GM18868 (cell line): ENCODE data around the gene PMS2.
"Not testable (repeated sequence)": the region's sequence is repeated elsewhere in the genome, so short reads cannot be mapped to it uniquely, and the experiment has no call there.

Experiments
- ATAC-seq: cut with Tn5 transposase; IDR thresholded peaks from one replicate; pipeline ENCODE4 v1.9.1; 2021; ENCODE audit warnings: mild to moderate bottlenecking, moderate library complexity; ENCODE audit not compliant: unreplicated experiment

PMS2 gene

DNA sequence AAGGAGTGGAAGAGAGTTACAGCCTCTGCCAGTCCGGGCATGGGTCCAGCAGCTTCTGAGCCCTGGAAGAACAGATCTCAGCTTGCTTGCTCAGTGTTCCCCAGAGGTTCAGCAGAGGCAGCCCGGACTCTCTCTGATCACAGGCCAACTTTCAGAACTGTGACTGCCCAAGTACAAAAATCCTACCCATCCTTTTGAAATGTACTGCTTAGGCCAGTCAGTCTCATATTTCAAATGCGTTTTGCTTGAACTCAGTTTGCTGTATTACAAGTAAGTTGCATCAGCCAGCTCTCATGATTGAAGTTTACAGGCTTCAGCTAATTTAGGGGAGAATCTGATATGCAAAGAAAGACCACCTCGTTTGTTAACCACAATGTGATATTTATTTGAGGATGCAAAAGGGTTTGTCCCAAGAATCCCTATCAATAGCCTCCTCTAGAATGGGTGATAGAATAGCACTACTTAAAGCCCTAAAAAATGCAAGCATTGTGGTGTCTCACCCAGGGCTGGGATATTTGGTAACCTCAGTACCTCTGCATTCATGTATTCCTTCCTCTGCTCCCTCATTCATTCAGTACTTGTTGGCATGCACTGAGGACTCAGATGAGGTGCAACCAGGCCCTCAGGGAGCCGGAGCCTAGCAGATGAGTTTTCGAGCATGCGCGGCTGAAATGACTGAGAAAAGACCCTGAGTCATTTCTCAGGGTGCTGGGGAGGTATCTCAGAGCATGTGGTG is 7.2 kb upstream of the PMS2 start:
- no peak for ATAC-seq

DNA sequence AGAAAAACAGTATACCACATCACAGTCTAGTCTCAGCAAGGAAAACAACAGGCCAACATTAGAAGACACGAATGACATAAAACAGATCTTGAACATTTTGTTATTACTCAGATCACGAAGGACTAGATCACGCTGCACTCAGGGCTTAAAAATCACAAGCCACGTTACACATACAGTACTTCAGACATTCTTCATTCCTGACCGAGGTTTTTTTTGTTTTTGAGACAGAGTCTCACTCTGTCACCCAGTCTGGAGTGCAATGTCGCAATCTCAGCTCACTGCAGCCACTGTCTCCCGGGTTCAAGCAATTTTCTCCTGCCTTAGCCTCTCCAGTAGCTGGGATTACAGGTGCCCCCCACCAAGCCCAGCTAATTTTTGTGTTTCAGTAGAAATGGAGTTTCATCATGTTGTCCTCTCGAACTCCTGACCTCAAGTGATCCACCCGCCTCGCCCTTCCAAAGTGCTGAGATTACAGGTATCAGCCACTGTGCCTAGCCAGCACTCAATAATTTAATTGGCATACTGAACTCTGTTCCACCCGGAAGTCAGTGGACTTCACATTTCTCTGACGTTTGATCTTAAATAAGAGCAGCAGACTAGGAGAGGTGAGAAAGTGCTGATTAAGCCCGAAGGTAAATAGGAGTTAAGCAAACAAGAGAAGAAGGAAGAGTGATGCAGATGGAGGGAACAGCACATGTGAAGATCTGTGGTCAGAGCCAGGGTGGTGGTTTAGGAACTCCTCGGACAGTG is 3.7 kb upstream of the PMS2 start:
- ATAC-seq, result no peak

DNA sequence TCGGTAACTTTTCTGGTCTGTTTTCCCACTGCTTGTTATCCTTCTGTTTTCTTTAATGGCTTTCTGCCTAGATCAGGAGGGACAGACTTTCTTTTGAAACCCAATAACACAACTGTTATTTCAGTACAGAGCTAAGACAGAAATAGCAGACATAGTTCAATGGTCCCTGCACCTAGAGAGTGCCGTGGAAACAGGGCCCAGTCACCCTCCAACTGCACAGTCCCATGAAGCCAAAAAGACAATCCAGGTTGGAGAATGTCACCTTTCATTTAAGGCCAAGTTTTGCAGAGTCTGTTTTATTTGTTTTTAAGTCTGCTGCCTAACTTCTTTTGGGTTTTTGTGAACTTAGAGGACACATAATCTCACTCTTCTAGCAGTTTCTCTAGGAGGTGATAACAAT is 2.7 kb upstream of the PMS2 start:
- no peak for ATAC-seq

DNA sequence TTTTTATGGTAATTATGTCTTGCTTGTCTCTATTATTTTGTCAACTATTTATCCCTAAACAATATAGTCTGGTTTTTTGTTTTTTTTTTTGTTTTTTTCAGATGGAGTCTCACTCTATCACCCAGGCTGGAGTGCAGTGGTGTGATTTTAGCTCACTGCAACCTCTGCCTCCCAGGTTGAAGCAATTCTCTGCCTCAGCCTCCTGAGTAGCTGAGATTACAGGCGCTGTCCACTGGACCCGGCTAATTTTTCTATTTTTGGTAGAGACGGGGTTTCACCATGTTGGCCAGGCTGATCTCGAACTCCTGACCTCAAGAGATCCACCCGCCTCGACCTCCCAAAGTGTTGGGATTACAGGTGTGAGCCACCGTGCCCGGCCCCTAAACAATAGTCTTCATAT is 1.5 kb upstream of the PMS2 start:
- ATAC-seq, result not testable (repeated sequence)

DNA sequence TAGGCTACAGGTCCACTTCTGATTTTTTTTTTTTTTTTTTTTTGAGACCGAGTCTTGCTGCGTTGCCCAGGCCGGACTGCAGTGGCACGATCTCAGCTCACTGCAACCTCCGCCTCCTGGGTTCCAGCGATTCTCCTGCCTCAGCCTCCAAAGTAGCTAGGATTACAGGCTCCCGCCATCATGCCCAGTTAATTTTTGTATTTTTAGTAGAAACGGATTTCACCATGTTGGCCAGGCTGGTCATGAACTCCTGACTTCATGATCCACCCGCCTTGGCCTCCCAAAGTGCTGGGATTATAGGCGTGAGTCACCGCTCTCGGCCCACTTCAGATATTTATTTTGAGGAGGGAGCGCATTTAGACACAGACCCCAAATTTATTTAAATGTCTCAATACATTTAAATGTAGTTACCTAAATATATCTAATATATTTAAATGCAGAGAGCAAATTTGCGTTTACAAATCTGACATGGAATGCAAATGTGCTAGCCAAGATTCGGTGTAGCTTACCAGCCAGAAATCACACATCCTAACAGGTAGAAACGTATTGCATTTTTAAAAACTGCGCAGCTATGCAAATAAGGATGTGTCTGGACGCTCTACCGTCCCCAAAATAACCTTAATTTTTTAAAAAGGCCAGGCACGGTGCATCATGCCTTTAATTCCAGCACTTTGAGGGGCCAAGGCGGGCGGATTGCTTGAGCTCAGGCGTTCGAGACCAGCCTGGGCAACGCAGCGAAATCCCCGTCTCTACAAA is 836 bp downstream of the PMS2 start:
- not testable (repeated sequence) for ATAC-seq

DNA sequence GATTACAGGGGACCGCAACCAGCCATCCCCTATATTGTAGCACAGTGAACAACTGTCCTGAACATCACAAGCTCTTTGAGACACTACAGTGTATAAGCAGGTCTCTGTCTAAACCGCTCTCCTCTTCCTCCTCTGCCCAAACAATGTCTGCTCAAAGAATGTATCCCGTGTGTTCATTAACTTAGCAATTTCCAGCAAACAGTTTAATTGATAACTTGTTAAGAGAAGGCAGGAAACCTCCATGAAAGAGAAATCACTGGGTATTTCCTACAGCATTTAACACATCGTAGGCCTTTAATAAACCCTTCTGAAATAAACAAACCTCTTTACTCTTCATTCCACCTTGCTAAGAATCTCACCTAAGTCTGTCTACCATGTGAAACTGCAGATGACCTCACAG is 1.5 kb downstream of the PMS2 start:
- ATAC-seq, result no peak

DNA sequence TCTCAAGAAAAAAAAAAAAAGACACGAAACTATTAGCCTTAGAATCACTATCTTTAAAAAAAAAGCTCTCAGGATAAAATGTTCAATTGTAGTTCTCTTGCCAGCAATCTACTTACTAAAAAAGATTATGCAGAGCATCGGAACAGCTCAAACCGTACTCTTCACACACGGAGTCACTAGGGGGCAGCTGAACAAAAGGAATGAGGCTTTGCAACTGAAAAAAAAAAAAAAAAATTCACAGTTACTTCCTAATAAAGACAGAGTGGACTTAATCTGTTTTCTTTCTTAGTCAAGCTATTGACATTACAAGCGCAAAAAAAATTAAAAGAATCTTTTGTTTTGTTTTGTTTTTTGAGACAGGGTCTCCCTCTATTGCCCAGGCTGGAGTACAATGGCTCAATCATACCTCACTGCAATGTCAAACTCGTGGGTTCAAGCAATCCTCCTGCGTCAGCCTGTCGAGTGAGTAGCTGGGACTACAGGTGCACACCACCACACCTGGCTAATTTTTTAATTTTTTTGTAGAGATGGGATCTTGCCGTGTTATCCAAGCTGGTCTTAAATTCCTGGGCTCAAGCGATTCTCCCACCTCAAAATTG is 11.5 kb downstream of the PMS2 start:
- no peak for ATAC-seq

DNA sequence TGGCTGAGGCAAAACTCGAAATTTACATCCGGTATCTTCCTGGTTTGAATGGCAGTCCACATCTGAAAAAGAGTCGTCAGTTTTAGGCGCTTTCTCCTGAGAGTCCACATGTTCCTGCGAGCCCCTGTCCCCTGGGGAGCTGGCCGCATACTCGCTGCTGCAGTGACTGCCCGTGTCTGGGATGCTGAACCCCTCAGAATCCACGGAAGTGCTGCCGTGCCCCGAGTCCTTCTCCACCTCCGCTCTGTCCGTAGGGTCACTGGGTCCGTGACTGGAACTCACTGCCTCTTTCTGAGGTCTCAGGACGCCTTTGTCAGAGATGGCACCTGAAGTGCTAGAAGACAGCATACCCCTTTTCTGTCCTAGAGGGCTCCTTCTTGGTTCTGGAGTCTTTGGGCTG is 21.8 kb downstream of the PMS2 start:
- not testable (repeated sequence) for ATAC-seq

DNA sequence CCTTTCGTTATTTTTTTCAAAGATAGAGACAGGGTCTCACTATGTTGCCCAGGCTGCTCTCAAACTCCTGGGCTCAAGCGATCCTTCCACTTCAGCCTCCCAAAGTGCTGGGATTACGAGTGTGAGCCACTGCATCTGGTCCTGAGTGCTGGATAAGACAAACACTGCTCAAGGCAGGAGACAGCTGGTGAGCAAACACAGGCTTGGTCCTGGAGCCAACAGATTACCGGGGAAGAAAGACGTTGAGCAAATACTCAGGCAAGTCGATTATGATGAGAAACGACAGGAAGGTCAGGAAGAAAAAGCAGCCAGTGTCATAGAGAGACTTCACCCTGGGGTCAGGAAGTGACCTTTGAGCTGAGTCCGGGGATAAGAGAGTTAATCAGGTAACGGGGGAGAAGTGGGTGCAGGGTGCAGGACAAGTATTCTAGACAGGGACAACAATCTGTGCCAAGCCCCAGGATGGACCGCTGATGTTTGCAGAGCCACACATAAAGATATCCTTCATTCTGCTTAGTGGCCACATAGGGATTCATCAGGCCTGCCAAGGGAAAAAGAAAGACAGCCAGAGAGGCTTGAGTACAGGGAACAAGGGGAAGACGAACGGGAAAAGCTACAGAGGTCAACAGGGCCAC is 29.1 kb downstream of the PMS2 start:
- ATAC-seq, result not testable (repeated sequence)

DNA sequence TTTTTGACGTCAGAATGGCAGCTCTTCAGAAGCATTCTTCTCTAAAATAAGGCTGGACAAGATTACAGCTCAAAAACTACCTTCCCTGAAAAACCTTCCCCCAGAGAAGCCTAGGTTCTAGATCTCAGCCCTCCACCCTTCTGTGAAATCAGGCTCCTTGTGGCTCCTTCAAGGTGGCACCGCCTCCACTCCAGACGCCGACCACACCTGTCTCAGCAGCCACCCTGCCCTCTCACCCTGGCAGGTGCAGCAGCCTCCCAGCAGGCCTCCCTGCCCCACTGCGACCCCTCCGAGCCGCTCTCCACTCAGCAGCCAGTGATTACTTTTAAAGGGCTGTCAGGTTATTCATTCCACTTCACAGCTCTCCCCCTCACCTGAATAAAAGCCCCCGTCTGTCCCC is 35.3 kb downstream of the PMS2 start:
- ATAC-seq, result not testable (repeated sequence)

DNA sequence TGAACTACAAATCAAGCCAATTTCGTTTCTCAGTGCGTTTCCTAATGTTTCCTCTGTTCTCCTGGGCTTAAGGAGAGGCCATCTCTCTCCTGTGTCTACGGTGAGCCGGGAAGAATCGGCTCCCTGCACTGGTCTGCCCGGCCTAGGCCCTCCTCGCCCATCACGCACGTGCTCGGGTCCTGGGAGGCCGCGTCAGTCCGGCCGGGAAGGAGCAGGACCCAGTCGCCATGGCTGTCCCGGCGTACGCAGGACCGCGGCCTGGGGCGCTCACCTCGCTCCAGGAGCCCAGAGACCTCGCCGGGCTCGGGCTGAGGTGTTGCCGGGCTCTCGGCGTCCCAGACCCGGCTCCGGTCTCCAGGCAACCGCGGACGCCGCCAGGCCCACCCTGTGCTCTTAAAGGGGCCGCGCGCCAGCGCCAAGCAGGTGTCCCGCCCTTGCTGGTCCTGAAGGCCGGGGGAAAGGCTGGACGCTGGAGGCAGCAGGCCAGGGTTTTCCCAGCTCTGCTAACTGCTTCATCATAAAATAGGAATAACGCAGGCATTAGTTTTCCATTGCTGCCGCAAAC is 38.4 kb downstream of the PMS2 start, which contains the start of gene RSPH10B:
TSS of gene RSPH10B (minus strand) at position 343 of the 565 bp plus-strand sequence. CDS start 3,573 bp downstream, outside the sequence.
- not testable (repeated sequence) for ATAC-seq

DNA sequence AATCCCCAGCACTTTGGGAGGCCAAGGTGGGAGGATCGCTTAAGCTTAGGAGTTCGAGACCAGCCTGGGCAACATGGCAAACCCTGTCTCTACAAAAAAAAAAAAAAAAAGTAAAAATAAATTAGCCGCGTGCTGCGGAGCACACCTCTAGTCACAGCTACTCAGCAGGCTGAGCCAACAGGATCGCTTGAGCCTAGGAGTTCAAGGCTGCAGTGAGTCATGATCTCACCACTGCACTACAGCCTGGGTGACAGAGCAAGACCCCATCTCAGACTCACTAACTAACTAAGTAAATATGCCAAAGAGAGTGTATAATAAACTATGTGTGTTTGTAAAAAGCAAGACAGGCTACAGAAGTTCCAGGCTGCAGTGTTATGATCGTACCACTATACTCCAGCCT is 45.0 kb downstream of the PMS2 start:
- not testable (repeated sequence) for ATAC-seq

DNA sequence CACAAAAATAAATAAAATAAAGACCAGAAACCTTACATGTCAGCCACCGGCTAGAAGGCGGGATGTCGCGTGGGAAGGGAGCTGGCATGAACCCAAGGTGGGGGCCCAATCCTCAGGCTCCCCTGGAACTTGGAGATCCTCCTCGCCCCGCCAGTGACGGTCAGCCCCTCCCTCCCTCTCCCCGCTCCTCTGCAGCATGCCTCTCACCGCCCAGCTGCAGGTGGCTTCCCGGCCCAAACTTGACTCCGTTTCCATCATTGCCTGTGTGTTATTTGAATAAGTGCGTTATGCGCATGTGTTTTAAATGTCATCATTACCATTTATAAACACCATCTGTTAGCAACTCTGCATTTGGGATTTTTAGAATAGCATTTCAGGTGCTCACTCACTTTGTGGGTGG is 45.6 kb downstream of the PMS2 start:
- ATAC-seq, result not testable (repeated sequence)

DNA sequence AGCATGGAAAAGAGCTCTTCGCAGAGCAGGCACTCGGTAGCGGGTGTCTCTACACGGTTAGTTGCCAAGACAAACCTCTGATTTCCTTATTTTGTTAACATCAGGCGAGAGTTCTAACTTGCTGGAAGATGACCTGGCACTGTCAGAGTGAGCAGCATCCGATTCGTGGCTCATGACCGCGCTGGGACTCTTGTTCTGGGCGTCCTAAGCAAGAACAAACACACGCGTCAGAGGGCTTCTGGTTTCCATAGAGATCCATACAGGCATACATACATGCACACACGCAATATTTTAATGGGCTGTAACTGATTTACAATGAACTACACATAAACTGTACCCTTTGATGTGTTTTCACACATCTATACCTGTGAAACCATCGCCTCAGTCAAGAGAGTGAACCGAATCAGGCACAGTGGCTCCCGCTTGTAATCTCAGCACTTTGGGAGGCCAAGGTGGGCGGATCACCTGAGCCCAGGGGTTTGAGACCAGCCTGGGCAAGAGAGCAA is 73.9 kb downstream of the PMS2 start:
- ATAC-seq, result not testable (repeated sequence)

DNA sequence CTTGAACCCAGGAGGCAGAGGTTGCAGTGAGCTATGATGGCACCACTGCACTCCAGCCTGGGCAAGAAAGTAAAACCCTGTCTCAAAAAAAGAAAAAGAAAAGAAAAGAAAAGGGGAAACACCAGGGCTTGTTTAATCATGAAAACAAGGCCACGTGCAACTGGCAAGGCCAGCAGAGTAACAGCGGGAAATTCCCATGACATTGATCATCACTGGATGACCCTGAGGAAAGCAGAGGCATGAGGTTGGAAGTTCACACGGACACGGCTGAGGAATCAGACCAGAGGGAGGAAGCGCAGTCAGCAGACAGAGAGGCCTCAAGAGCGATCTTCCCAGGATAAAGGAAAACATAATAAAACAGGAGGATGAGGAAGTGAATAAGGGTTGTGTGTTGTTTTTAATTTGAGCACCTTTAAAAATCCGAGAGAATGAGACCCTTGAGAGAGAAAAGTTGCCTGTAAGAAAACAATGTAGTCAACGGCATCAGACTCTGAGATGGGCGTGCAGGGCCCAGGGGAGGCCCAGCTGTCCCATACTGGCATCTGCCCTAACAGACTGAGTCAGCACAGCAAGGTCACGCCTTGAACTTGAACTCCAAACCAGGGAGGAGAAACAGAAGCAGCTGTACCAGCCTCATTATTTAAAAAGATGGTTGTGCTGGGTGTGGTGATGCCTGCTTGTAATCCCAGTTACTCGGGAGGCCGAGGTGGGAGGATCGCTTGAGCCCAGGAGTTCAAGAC is 76.8 kb downstream of the PMS2 start:
- ATAC-seq, result not testable (repeated sequence)

DNA sequence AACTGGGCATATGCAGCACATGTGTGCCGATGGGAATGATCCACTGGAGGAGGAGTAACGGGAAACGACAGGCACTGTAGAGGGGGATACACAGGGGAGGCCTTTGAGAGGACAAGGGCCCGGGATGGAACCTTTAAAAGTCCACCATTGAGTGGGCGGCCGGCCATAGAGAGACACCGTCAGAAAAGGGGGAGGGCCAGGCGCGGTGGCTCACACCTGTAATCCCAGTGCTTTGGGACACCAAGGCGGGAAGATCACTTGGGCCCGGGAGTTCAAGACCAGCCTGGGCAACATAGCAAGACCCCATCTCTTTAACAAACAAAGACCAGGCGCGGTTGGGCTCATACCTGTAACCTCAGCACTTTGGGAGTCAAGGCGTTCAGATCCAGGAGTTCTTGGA is 77.6 kb downstream of the PMS2 start:
- ATAC-seq, result not testable (repeated sequence)

DNA sequence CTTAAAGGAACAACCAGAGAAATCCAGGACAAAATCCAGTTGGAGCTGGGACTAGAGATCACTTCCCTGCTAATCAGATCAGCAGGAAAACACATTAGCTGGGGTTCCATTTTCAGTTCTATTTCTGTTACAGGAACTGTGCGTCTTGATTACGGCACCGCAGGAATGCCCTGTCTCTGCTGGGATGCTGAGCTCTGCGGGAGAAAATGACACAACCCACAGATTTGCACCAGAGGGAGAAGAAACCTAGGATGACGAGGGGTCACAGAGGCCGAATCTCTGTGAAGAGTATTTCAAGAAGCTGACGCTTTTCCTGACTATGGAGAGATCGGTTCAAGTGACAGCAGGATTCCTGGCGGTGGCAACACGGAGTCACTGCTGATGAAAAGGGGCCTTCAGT is 78.6 kb downstream of the PMS2 start:
- ATAC-seq, result not testable (repeated sequence)

DNA sequence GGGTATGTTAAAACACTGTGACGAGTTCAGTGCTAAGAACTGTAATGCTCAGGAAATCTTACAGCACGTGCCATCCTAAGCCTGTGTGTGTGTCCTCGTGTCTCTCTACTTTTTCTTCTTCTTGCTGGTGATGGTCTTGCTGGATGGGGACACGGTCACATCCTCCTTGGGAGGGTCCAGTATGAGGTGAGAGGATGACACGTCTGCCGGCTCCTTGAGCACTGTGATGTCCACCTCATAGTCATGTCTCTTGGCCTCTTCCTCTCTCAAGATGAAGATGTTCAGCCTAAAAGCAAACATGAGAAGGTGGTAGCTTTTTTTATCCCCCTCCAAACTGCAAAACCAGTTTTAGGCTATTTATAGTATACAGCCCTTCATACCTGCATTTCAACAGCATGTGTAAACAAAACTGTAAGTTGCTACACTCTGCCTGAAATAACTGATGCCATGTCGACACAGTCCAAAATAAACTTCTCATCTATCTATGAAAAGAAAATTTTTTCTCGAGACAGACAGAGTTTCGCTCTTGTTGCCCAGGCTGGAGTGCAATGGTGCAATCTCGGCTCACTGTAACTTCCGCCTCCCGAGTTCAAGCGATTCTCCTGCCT is 82.5 kb downstream of the PMS2 start:
- ATAC-seq, result not testable (repeated sequence)

DNA sequence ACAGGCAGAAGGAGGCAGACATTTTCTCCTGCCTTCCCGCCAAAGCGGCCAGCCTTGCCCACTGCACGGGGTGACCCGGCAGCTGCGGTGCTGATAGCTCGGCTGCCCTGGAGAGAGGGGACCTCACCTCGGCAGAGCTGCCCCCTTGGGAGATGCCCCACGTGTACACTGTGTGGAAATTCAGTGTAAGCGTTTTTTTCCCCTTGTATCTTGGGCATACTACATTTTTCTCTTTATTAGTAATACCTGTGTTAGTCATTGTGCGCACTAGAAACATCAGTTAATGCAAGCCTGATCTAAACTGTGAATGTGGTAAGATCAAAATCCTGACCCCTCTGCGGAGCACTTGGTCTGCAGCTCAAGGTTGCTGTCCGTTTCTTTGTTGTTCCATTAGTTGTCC is 84.2 kb downstream of the PMS2 start:
- not testable (repeated sequence) for ATAC-seq
